Kidney (tissue), 14 donors: Measurements from ENCODE around the gene CELF4. TPM values are rescaled to one million over a fixed set of nuclear protein-coding genes. Genes with fewer than 3 reads are reported as not detected.

ENCODE experiments used
- DNase-seq, 5 donors: peaks; one replicate each; pipeline ENCODE4 v3.0.0-alpha.2; 2013 to 2020
- FAIRE-seq: peaks from 2 replicates; lab custom pipeline; 2012; peaks lifted over from hg19 to GRCh38; lab: Jason Lieb, UNC
- H3K27ac ChIP-seq, 2 donors: one replicate each; pipeline ENCODE4 v1.7.0; 2013; ENCODE audit warnings: low read depth in 2 of 2, low read length in 2 of 2, inconsistent platforms in 1 of 2
- H3K27me3 ChIP-seq: one replicate; pipeline ENCODE4 v1.7.1; 2013; ENCODE audit warnings: low read length, inconsistent platforms; ENCODE audit not compliant: control insufficient read depth, insufficient read depth
- H3K36me3 ChIP-seq, 3 donors: one replicate each; pipeline versions ENCODE4 v1.7.0 to v1.7.1; 2013; ENCODE audit warnings: low read length in 3 of 3, control low read depth in 1 of 3, inconsistent platforms in 1 of 3; ENCODE audit not compliant: insufficient read depth in 3 of 3, control insufficient read depth in 2 of 3
- H3K4me1 ChIP-seq, 3 donors: one replicate each; pipeline versions ENCODE4 v1.7.0 to v1.7.1; 2013; ENCODE audit warnings: low read length in 3 of 3, inconsistent platforms in 1 of 3, low read depth in 1 of 3; ENCODE audit not compliant: control insufficient read depth in 2 of 3, insufficient read depth in 2 of 3
- H3K4me3 ChIP-seq, 3 donors: one replicate each; pipeline versions ENCODE4 v1.7.0 to v1.8.1; 2013; ENCODE audit warnings: low read length in 3 of 3, control low read depth in 1 of 3, inconsistent platforms in 1 of 3
- H3K9ac ChIP-seq, 3 donors: one replicate each; pipeline versions ENCODE4 v1.7.0 to v1.7.1; 2013; ENCODE audit warnings: low read length in 3 of 3, control low read depth in 1 of 3, inconsistent platforms in 1 of 3
- H3K9me3 ChIP-seq, 3 donors: one replicate each; pipeline versions ENCODE4 v1.7.0 to v1.7.1; 2013; ENCODE audit warnings: low read length in 3 of 3, control low read depth in 1 of 3, inconsistent platforms in 1 of 3; ENCODE audit not compliant: control insufficient read depth in 2 of 3, insufficient read depth in 1 of 3
- intact Hi-C: fragments of 100-400 bp; cut with DNase I; formaldehyde crosslinking; loops from one replicate; pipeline ENCODE4 v1.11.1; 2022
- polyA plus RNA-seq: library from polyadenylated mRNA; stranded (reverse); fragments of 350-450 nt; fragmentation: Illumina TruSeq; extraction: RNeasy Lipid Tissue Mini Kit (QIAGEN cat#74804); gene quantifications from one replicate; pipeline ENCODE4 v1.2.3, GENCODE V29; 2014; ENCODE audit warnings: low read depth, low replicate concordance; ENCODE audit not compliant: insufficient read depth
- total RNA-seq: library from RNA; stranded (reverse); fragmentation: NEBNext Ultra II Directional; extraction: Animal tissue kit (Norgen Biotek cat#: 25700); gene quantifications from one replicate; pipeline ENCODE4 v1.2.1, GENCODE V29; 2021
- TF ChIP-seq, protein P1 (sequence below): IDR thresholded peaks from 3 replicates; pipeline ENCODE4 v1.5.1; 2012; ENCODE audit warnings: mild to moderate bottlenecking, moderate library complexity, borderline replicate concordance; ENCODE audit not compliant: insufficient read depth; ENCODE audit errors: extremely low read depth
- donor health status: control.
- donor health status: control.
- donor health status: control.
- donor health status: control.
- donor health status: control.
- donor health status: DM: yes; HTN: yes; CAD: no.
- donor health status: Normal renal cell carcinoma (clear cell type).

CELF4 gene
- total and polyA plus RNA-seq, 2 donors from 2014 or later, result 0.85 to 1.5 TPM

DNA sequence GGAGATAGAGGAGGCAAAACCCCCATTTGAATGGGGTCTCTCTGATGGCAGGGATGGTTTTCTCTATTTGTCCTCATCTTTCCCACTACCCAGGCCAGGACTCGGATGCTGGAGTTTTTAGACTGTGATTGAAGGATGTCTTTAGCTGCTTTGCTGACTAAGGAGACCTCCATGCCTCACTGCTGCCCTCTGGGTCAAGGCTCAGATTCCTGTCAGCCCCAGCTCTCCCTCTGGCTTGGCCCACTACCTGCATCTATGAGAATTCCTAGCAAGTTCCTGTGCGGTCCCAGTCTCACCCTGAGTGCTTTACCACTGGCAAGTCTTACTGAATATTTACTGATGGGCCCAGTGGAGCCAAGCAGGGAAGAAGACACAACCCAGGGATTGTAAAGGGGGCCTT is 184.0 kb downstream of the CELF4 start:
- DNase-seq (peak in 1 of 5 donors; percentile 26), FAIRE-seq (no peak)
- TF ChIP-seq, protein P1, sequence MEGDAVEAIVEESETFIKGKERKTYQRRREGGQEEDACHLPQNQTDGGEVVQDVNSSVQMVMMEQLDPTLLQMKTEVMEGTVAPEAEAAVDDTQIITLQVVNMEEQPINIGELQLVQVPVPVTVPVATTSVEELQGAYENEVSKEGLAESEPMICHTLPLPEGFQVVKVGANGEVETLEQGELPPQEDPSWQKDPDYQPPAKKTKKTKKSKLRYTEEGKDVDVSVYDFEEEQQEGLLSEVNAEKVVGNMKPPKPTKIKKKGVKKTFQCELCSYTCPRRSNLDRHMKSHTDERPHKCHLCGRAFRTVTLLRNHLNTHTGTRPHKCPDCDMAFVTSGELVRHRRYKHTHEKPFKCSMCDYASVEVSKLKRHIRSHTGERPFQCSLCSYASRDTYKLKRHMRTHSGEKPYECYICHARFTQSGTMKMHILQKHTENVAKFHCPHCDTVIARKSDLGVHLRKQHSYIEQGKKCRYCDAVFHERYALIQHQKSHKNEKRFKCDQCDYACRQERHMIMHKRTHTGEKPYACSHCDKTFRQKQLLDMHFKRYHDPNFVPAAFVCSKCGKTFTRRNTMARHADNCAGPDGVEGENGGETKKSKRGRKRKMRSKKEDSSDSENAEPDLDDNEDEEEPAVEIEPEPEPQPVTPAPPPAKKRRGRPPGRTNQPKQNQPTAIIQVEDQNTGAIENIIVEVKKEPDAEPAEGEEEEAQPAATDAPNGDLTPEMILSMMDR, result no peak
- H3K27ac ChIP-seq, result no peak overlapping the region
- no peak overlapping the region for H3K9ac ChIP-seq
- H3K36me3 ChIP-seq, result no peaks in the 10 kb centered on the region
- no peaks in the 10 kb centered on the region for H3K9me3 ChIP-seq
- intact Hi-C loops, result no loop called here
- no peaks in the 10 kb centered on the region for H3K4me1 ChIP-seq
- H3K27me3 ChIP-seq, result no peaks in the 10 kb centered on the region
- no peak overlapping the region for H3K4me3 ChIP-seq

DNA sequence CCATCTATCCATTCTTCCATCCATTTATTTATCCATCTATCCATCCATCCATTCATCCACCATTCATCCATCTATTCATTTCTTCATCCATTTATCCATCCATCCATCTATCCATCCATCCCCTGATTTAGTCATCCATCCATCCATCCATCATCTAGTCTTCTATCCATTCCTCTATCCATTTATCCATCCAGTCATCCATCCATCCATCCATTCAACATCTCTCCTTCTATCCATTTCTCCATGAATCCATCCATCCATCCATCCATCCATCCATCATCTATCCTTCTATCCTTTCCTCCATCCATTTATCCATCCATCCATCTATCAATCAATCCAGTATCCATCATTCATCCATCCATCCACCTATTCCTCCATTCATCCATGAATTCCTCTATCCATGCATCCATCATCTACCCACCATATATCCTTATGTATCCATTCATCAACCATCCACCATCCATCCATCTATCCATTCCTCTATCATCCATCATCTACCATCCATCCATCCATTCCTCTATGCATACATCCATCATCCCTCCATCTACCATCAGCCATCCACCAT is 185.0 kb downstream of the CELF4 start:
- Histone ChIP-seq H3K4me3 (no peak overlapping the region), H3K4me1 (no peaks in the 10 kb centered on the region), H3K36me3 (no peaks in the 10 kb centered on the region), H3K27ac (no peak overlapping the region), H3K9ac (no peak overlapping the region), H3K27me3 (no peaks in the 10 kb centered on the region), H3K9me3 (no peaks in the 10 kb centered on the region)
- intact Hi-C loops, result no loop called here
- TF ChIP-seq, protein P1, result no peak
- DNase-seq (no peak), FAIRE-seq (no peak)

DNA sequence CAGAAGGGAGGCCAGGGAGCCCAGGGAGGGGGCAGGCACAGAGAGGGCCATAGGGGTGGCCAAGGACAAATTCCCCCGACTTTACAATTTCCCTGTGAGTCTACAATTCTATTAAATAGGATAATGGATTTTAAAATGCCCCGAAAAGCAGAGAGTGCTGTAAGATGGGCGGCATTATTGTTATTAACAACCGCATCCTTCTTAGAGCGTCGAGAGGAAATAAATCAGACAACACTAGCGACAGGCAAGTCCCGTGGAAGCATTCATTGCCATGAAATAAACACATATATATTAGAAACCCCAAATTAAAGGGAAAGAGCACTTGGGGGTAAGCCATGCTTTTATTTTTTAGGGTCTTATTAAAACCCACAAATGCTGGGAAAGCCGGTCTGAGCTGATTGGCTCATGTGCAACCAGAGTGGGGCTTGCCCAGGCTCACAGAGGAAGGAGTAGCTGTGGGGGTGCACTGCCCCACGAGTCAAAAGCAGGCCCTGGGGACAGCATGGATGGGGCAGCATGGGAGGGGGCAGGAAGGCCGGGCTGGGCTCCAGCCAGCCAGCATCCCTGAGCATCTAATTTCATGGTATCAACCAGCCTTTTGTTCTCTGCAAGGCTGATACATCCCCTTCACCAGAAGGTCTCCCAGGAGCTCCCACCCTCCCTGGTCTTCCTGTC is 187.1 kb downstream of the CELF4 start:
- H3K9ac ChIP-seq, result no peak overlapping the region
- H3K4me3 ChIP-seq, result no peak overlapping the region
- FAIRE-seq, result no peak
- intact Hi-C loops, result no loop called here
- H3K27me3 ChIP-seq, result no peaks in the 10 kb centered on the region
- H3K9me3 ChIP-seq, result no peaks in the 10 kb centered on the region
- no peaks in the 10 kb centered on the region for H3K36me3 ChIP-seq
- H3K27ac ChIP-seq, result no peak overlapping the region
- TF ChIP-seq, protein P1, result no peak
- no peaks in the 10 kb centered on the region for H3K4me1 ChIP-seq
- DNase-seq, result peak in 1 of 5 donors; percentile 35
